K562 (cell line): Measurements from ENCODE around the gene RALGAPB. TPM values are rescaled to one million over a fixed set of nuclear protein-coding genes. Genes with fewer than 3 reads are reported as not detected.

Source experiments
- ARID4B ChIP-seq: sonication (generic); formaldehyde crosslinking; IDR thresholded peaks from 2 replicates; pipeline ENCODE4 v1.8.0; 2022; ENCODE audit warnings: mild to moderate bottlenecking, missing genetic modification reagents
- PHB ChIP-seq: fragments of 250-450 bp; sonication (Bioruptor Pico); IDR thresholded peaks from 2 replicates; pipeline ENCODE4 v1.5.0; 2021
- ZBTB5 ChIP-seq: fragments of 450-650 bp; IDR thresholded peaks from 2 replicates; pipeline ENCODE4 v1.6.1; 2017; ENCODE audit warnings: antibody characterized with exemption
- ZKSCAN8 ChIP-seq: fragments of 200-800 bp; sonication (Bioruptor generic); IDR thresholded peaks from 2 replicates; pipeline ENCODE4 v1.6.1; 2016; ENCODE audit warnings: missing genetic modification characterization, missing compliant biosample characterization
- ZNF316 ChIP-seq: fragments of 450-650 bp; IDR thresholded peaks from 2 replicates; pipeline ENCODE4 v1.6.1; 2016
- polyA plus RNA-seq, 8 experiments: library from polyadenylated mRNA; depleted of rRNA in 4 of 8; stranded (reverse) in 5 of 8; unstranded in 3 of 8; fragments of >200 nt; fragmentation: Nextera tagmentation in 2 of 8; fragmentation: Illumina TruSeq in 1 of 8; extraction: Ambion mirVana in 2 of 8; extraction: Trizol in 1 of 8; gene quantifications; 2 replicates each; pipeline versions ENCODE4 v1.2.1 to v1.2.3, GENCODE V29; 2011 to 2014; ENCODE audit warnings: inconsistent platforms in 1 of 8, missing spikeins in 1 of 8
- total RNA-seq, 7 experiments: library from RNA; depleted of rRNA in 6 of 7; stranded (reverse); fragments of >200 nt in 6 of 7; fragmentation: Illumina TruSeq in 2 of 7; extraction: Trizol in 2 of 7; gene quantifications; 2 replicates each; pipeline versions ENCODE4 v1.2.1 to v1.2.3, GENCODE V29; 2011 to 2021; ENCODE audit warnings: low replicate concordance in 1 of 7

RALGAPB gene
- total and polyA plus RNA-seq, 9 of the 15 experiments (the other 6 are each of a cell fraction or from before 2014, with no cell fraction given) = 4.3 to 25.6 (median 13.6) TPM

- TF ChIP-seq ARID4B (CRISPR knock-in tag) (no peak), ZKSCAN8 (CRISPR knock-in tag) (no peak), ZNF316 (no peak), ZBTB5 (no peak), PHB (no peak)
Measured at GRCh38 chr20:38566036-38566598, 93.5 kb downstream of the RALGAPB start (continued).
